ENCODE data around the gene STAP2. TPM values are rescaled to one million over a fixed set of nuclear protein-coding genes. Genes with fewer than 3 reads are reported as not detected.

The STAP2 gene, protein sequence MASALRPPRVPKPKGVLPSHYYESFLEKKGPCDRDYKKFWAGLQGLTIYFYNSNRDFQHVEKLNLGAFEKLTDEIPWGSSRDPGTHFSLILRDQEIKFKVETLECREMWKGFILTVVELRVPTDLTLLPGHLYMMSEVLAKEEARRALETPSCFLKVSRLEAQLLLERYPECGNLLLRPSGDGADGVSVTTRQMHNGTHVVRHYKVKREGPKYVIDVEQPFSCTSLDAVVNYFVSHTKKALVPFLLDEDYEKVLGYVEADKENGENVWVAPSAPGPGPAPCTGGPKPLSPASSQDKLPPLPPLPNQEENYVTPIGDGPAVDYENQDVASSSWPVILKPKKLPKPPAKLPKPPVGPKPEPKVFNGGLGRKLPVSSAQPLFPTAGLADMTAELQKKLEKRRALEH
- total RNA-seq (2014; rRNA removed; shearing (Covaris generic)): 7.2 and 7.9 TPM in 2 replicates

DNA sequence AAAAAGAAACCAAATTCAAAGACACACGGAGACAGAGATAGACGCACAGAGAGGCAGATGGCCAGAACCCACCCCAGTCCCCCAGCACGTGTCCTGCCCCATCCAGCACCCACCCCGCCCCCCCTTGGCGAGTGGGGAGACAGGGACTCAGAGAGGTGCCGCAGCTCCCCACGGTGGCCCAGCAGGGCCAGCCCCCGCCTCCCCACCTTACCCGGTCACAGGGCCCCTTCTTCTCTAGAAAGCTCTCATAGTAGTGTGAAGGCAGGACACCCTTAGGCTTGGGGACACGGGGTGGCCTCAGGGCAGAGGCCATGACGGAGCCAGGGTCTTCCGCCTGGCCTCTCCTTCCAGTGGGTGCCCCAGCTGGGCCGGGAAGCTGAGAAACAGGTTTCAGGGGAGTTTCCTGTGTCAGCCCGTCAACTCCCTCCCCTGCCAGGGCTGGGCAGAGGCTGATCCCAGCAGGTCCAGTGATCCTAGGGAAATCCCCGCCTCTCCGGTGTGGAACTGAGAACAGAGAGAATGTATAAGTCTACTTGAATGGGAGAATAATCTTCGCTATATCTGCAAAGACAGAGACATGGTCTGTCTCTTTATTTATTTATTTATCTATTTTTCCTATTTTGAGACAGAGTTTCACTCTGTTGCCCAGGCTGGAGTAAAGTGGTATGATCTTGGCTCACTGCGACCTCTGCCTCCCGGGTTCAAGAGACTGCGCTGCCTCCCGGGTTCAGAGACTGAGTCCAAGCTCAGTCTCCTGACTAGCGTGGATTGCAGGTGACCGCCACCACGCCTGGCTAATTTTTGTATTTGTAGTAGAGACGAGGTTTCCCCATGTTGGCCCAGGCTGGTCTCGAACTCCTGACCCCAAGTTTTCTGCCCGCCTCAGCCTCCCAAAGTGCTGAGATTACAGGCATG lies at the start of gene STAP2:
Gene STAP2 (minus strand): TSS at position 387 of the 915 bp plus-strand sequence. CDS start 74 bp downstream, at position 313.

DNA sequence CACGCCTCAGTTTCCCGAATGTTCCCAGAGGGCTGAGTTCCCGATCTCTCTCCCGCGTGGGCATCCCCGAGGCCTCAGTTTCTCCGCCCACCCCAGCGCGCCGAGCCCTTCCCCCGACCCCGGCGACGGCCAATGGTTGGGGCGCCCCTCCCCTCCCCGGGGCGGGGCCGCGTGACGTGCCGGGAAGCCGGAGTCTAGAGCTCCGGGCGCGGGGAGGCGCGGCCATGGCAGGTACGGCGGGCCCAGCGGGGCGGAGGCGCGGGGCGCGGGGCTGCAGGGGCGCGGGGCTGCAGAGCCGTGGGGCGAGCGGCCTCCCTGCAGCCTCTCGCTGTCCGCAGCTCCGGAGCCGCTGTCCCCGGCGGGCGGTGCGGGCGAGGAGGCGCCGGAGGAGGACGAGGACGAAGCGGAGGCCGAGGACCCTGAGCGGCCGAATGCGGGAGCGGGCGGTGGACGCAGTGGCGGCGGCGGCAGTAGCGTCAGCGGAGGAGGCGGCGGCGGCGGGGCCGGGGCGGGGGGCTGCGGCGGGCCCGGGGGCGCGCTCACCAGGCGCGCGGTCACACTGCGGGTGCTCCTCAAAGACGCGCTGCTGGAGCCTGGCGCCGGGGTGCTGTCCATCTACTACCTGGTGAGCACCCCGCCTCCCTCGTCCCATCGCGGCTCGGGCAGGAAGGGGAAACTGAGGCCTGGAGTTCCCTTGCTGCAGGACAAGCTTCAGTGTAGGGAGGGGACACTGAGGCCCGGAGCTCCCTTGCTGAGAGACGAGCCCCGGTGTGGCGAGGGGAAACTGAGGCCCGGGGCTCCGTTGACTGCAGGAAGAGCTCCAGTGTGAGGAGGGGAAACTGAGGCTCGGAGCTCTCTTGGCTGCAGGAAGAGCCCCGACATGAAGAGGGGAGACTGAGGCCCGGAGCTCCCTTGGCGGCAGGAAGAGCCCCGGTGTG lies 5.0 kb upstream of the STAP2 start, which contains the start of gene MPND:
Gene MPND (plus strand): TSS at position 193 of the 938 bp plus-strand sequence. CDS start 32 bp downstream, at position 225.

GRCh38 chr19:4304538-4305256 lies 33.9 kb downstream of the STAP2 start, which contains the start of gene FSD1:
Gene FSD1, plus strand, starts transcription at chr19:4304598. Its CDS starts 149 bp downstream, at chr19:4304747.

GRCh38 chr19:4302243-4302640 lies 36.4 kb downstream of the STAP2 start, which contains the start of gene TMIGD2:
Gene TMIGD2, minus strand, starts transcription at chr19:4302389. Its CDS starts 4 bp downstream, at chr19:4302385.

GRCh38 chr19:4278419-4279266 lies 60.0 kb downstream of the STAP2 start, which contains the start of gene SHD:
Gene SHD, plus strand, starts transcription at chr19:4279266. Its CDS starts 798 bp downstream, at chr19:4280064.

Other genes with a start within 250 kb of the STAP2 start
- gene MAP2K2, start 214.7 kb downstream of the STAP2 start, total RNA-seq (2014; rRNA removed; shearing (Covaris generic)): 135 and 145 TPM in 2 replicates
- gene CREB3L3, start 185.2 kb downstream of the STAP2 start, total RNA-seq (2014; rRNA removed; shearing (Covaris generic)): not detected in 2 replicates
- gene SIRT6, start 156.3 kb downstream of the STAP2 start, total RNA-seq (2014; rRNA removed; shearing (Covaris generic)): 26.9 and 28.0 TPM in 2 replicates
- gene ANKRD24, start 156.1 kb downstream of the STAP2 start, total RNA-seq (2014; rRNA removed; shearing (Covaris generic)): 0.49 and 0.80 TPM in 2 replicates
- 1.8 and 4.5 TPM in 2 replicates for gene EBI3, start 109.3 kb downstream of the STAP2 start, total RNA-seq (2014; rRNA removed; shearing (Covaris generic))
- gene YJU2, start 91.7 kb downstream of the STAP2 start, total RNA-seq (2014; rRNA removed; shearing (Covaris generic)): 48.2 and 48.4 TPM in 2 replicates
- gene SHD, start 59.6 kb downstream of the STAP2 start, total RNA-seq (2014; rRNA removed; shearing (Covaris generic)): not detected in 2 replicates
- gene TMIGD2, start 36.4 kb downstream of the STAP2 start, total RNA-seq (2014; rRNA removed; shearing (Covaris generic)): not detected in 2 replicates
- 46.5 and 48.8 TPM in 2 replicates for gene FSD1, start 34.2 kb downstream of the STAP2 start, total RNA-seq (2014; rRNA removed; shearing (Covaris generic))
- gene MPND, start 4.7 kb upstream of the STAP2 start, total RNA-seq (2014; rRNA removed; shearing (Covaris generic)): 5.1 and 7.1 TPM in 2 replicates
- gene SH3GL1, start 61.7 kb upstream of the STAP2 start, total RNA-seq (2014; rRNA removed; shearing (Covaris generic)): 79.5 and 85.0 TPM in 2 replicates
- 65.7 and 78.7 TPM in 2 replicates for gene CHAF1A, start 63.8 kb upstream of the STAP2 start, total RNA-seq (2014; rRNA removed; shearing (Covaris generic))
- 80.4 and 87.6 TPM in 2 replicates for gene UBXN6, start 119.0 kb upstream of the STAP2 start, total RNA-seq (2014; rRNA removed; shearing (Covaris generic))
- gene HDGFL2, start 133.5 kb upstream of the STAP2 start, total RNA-seq (2014; rRNA removed; shearing (Covaris generic)): 75.7 and 79.9 TPM in 2 replicates
- gene PLIN4, start 179.7 kb upstream of the STAP2 start, total RNA-seq (2014; rRNA removed; shearing (Covaris generic)): 3.9 and 4.1 TPM in 2 replicates
- 0.15 and 1.4 TPM in 2 replicates for gene PLIN5, start 196.4 kb upstream of the STAP2 start, total RNA-seq (2014; rRNA removed; shearing (Covaris generic))
- gene LRG1, start 201.2 kb upstream of the STAP2 start, total RNA-seq (2014; rRNA removed; shearing (Covaris generic)): 0.11 TPM in 1 of 2 replicates, not detected in the other
- gene SEMA6B, start 220.9 kb upstream of the STAP2 start, total RNA-seq (2014; rRNA removed; shearing (Covaris generic)): 27.4 and 35.0 TPM in 2 replicates

Data from A375 (cell line).